ENCODE results near the gene CEACAM16. TPM values are rescaled to one million over a fixed set of nuclear protein-coding genes. Genes with fewer than 3 reads are reported as not detected.
A peak's percentile ranks its signal among the peaks of the same experiment; 100 is the strongest.

The CEACAM16 gene
- total RNA-seq, 2 donors from 2014 or later: not detected

DNA sequence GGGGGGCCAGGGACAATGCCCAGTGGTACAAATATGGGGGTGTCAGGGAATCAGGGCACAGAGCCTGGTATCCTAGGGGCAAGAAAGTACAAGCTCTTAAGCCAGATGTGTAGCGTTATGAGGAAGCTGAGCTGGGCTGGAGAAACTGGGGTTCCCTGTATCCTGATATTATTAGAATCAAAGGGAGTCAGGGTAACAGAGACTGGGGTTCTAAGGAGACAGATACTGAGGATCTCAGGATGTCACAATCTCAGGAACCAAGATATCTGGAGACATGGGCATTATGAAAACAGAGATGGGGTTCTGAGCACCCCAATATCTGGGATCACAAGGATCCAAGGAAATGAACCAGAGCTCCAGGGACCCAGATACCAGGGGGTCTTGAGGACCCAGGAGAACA is 50.3 kb downstream of the CEACAM16 start:
- peaks cover 93% of the 10 kb centered on the region for H3K27me3 Mint-ChIP-seq (ENCODE audit: insufficient read depth)
- peaks cover 46% of the 10 kb centered on the region for H3K27me3 ChIP-seq (ENCODE audit: control insufficient read depth, insufficient read depth, low read length, poor library complexity, severe bottlenecking)
- H3K4me3 Mint-ChIP-seq: peak overlapping the region; percentile 52

DNA sequence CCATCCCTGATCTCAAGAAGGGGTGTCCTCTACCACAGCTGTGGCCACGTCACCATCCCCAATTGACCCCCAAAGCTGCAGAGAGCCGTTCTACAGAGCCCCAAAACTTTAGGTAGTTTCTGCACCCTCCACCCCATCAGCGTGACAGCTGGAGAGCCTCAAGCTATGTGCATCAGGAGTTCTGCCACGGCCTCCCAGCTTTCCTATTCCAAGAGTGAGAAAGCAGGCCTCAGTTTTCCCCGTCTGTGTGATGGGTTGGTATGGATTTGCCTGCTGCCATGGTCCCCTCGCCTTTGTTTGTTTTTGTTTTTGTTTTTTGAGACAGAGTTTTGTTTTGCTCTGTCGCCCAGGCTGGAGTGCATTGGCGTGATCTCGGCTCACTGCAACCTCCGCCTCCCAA is 51.0 kb downstream of the CEACAM16 start:
- Mint-ChIP-seq H3K36me3 (ENCODE audit: low read depth) (no peaks in the 10 kb centered on the region), H3K27ac (no peak overlapping the region), H3K4me3 (no peak overlapping the region), H3K4me1 (peaks cover 15% of the 10 kb centered on the region), H3K27me3 (ENCODE audit: insufficient read depth) (peaks cover 92% of the 10 kb centered on the region), H3K9me3 (no peaks in the 10 kb centered on the region)
- Histone ChIP-seq H3K9ac (ENCODE audit: extremely low read depth, low read length, poor library complexity, severe bottlenecking) (no peak overlapping the region), H3K4me1 (ENCODE audit: control insufficient read depth, insufficient read depth, low read length) (no peaks in the 10 kb centered on the region), H3K9me3 (ENCODE audit: control insufficient read depth, low read length) (no peaks in the 10 kb centered on the region), H3K27ac (ENCODE audit: low read depth, low read length) (no peak overlapping the region), H3K4me3 (ENCODE audit: low read length) (no peak overlapping the region), H3K36me3 (ENCODE audit: control insufficient read depth, insufficient read depth, low read length) (no peaks in the 10 kb centered on the region), H3K27me3 (ENCODE audit: control insufficient read depth, insufficient read depth, low read length, poor library complexity, severe bottlenecking) (peaks cover 53% of the 10 kb centered on the region)
- 94 to 96% methylated on average over 6 to 10 of the region's 10 CpGs for WGBS, 2 experiments (ENCODE audit: insufficient coverage in 1 of 2, insufficient read length in 1 of 2)
- TF ChIP-seq, protein P1, sequence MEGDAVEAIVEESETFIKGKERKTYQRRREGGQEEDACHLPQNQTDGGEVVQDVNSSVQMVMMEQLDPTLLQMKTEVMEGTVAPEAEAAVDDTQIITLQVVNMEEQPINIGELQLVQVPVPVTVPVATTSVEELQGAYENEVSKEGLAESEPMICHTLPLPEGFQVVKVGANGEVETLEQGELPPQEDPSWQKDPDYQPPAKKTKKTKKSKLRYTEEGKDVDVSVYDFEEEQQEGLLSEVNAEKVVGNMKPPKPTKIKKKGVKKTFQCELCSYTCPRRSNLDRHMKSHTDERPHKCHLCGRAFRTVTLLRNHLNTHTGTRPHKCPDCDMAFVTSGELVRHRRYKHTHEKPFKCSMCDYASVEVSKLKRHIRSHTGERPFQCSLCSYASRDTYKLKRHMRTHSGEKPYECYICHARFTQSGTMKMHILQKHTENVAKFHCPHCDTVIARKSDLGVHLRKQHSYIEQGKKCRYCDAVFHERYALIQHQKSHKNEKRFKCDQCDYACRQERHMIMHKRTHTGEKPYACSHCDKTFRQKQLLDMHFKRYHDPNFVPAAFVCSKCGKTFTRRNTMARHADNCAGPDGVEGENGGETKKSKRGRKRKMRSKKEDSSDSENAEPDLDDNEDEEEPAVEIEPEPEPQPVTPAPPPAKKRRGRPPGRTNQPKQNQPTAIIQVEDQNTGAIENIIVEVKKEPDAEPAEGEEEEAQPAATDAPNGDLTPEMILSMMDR (conservative IDR thresholded peaks at IDR 0.05): no peak
- no peak for DNase-seq

More for the DNA sequence above, 50.3 kb downstream of the CEACAM16 start:
- Histone ChIP-seq H3K9me3 (ENCODE audit: control insufficient read depth, low read length) (no peaks in the 10 kb centered on the region), H3K36me3 (ENCODE audit: control insufficient read depth, insufficient read depth, low read length) (no peaks in the 10 kb centered on the region), H3K9ac (ENCODE audit: extremely low read depth, low read length, poor library complexity, severe bottlenecking) (no peak overlapping the region), H3K4me3 (ENCODE audit: low read length) (peak overlapping the region; percentile 67), H3K27ac (ENCODE audit: low read depth, low read length) (no peak overlapping the region), H3K4me1 (ENCODE audit: control insufficient read depth, insufficient read depth, low read length) (no peaks in the 10 kb centered on the region)
- WGBS, 2 experiments (ENCODE audit: insufficient coverage in 1 of 2, insufficient read length in 1 of 2): 95 to 100% methylated on average over 1 of the region's 1 CpG
- no peaks in the 10 kb centered on the region for H3K9me3 Mint-ChIP-seq
- no peak for DNase-seq
- TF ChIP-seq, protein P1 (conservative IDR thresholded peaks at IDR 0.05): no peak
- peaks cover 10% of the 10 kb centered on the region for H3K4me1 Mint-ChIP-seq
- H3K27ac Mint-ChIP-seq: no peak overlapping the region
- no peaks in the 10 kb centered on the region for H3K36me3 Mint-ChIP-seq (ENCODE audit: low read depth)

DNA sequence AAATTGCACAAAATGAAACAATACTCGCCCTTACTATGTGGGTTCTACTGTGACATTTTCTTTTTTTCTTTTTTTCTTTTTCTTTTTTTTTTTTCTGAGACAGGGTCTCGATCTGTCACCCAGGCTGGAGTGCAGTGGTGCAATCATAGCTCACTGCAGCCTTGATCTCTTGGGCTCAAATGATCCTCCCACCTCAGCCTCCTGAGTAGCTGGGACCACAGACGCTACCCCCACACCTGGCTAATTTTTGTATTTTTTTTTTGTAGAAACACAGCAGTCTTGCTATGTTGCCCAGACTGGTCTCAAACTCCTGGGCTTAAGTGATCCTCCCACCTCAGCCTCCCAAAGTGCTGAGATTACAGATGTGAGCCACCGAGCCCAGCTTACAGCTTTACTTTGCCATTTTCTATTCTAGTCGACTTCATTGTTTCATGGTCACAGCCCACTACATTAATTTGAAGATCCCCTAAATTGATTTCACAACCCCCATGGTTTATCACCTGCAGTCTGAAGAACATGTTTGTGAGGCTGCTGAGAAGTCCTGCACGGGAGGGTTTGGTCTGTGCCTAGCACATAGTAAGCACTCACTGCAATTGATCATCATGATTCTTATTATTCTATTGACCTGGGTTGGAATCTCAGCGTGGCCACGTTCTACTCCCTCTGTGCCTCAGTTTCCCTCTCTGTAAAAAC is 53.3 kb downstream of the CEACAM16 start:
- Histone ChIP-seq H3K4me3 (ENCODE audit: low read length) (no peak overlapping the region), H3K27me3 (ENCODE audit: control insufficient read depth, insufficient read depth, low read length, poor library complexity, severe bottlenecking) (peaks cover 54% of the 10 kb centered on the region), H3K4me1 (ENCODE audit: control insufficient read depth, insufficient read depth, low read length) (peaks cover 4% of the 10 kb centered on the region), H3K27ac (ENCODE audit: low read depth, low read length) (no peak overlapping the region), H3K36me3 (ENCODE audit: control insufficient read depth, insufficient read depth, low read length) (no peaks in the 10 kb centered on the region), H3K9me3 (ENCODE audit: control insufficient read depth, low read length) (no peaks in the 10 kb centered on the region), H3K9ac (ENCODE audit: extremely low read depth, low read length, poor library complexity, severe bottlenecking) (no peak overlapping the region)
- H3K9me3 Mint-ChIP-seq: no peaks in the 10 kb centered on the region
- H3K27me3 Mint-ChIP-seq (ENCODE audit: insufficient read depth): peaks cover 92% of the 10 kb centered on the region
- TF ChIP-seq, protein P1 (conservative IDR thresholded peaks at IDR 0.05): no peak
- no peaks in the 10 kb centered on the region for H3K36me3 Mint-ChIP-seq (ENCODE audit: low read depth)
- H3K27ac Mint-ChIP-seq: no peak overlapping the region
- H3K4me1 Mint-ChIP-seq: peaks cover 15% of the 10 kb centered on the region
- no peak overlapping the region for H3K4me3 Mint-ChIP-seq
- DNase-seq: no peak
- 81 to 88% methylated on average over 6 to 8 of the region's 8 CpGs for WGBS, 2 experiments (ENCODE audit: insufficient coverage in 1 of 2, insufficient read length in 1 of 2)

Data from endodermal cell (in vitro differentiated cells).